SU-DHL-6 (cell line): ENCODE data around the gene LPIN1.
A peak's percentile ranks its signal among the peaks of the same experiment; 100 is the strongest.

ENCODE experiments used
- H2AFZ ChIP-seq: fragments of 200-600 bp; sonication (generic); 2 replicates; pipeline ENCODE4 v1.6.1; 2014; ENCODE audit warnings: low read depth, mild to moderate bottlenecking, moderate library complexity, mixed read lengths, antibody characterized with exemption, low read length; ENCODE audit not compliant: severe bottlenecking
- H3F3A ChIP-seq: fragments of 200-600 bp; shearing (Covaris generic); 2 replicates; pipeline ENCODE4 v1.6.0; 2016; ENCODE audit warnings: antibody characterized with exemption, mild to moderate bottlenecking; ENCODE audit not compliant: insufficient read depth
- H3K27ac ChIP-seq: fragments of 200-600 bp; sonication (generic); 2 replicates; pipeline ENCODE4 v1.5.1; 2016; ENCODE audit warnings: low read depth, mild to moderate bottlenecking, low read length, moderate library complexity, mixed read lengths
- H3K27me3 ChIP-seq: fragments of 200-600 bp; sonication (generic), shearing (Covaris generic); 2 replicates; pipeline ENCODE4 v1.6.0; 2014; ENCODE audit warnings: mild to moderate bottlenecking, low read length
- H3K36me3 ChIP-seq: fragments of 200-600 bp; sonication (generic); 2 replicates; pipeline ENCODE4 v1.6.1; 2014; ENCODE audit warnings: mild to moderate bottlenecking, low read length, mixed read lengths
- H3K4me2 ChIP-seq: fragments of 300-600, 200-600 bp; shearing (Covaris generic), sonication (generic); 2 replicates; pipeline ENCODE4 v1.6.0; 2014; ENCODE audit warnings: low read length, low read depth, mild to moderate bottlenecking; ENCODE audit not compliant: poor library complexity, severe bottlenecking
- H3K4me3 ChIP-seq: fragments of 200-600 bp; sonication (generic); 2 replicates; pipeline ENCODE4 v1.5.1; 2014; ENCODE audit warnings: antibody characterized with exemption, low read length, mild to moderate bottlenecking, mixed read lengths; ENCODE audit not compliant: insufficient read depth, poor library complexity, severe bottlenecking
- H3K79me2 ChIP-seq: fragments of 200-600 bp; sonication (generic); 2 replicates; pipeline ENCODE4 v1.6.1; 2014; ENCODE audit warnings: mild to moderate bottlenecking, low read length, moderate library complexity; ENCODE audit not compliant: insufficient read depth
- H3K9ac ChIP-seq: fragments of 200-600 bp; sonication (generic); 2 replicates; pipeline ENCODE4 v1.7.0; 2014; ENCODE audit warnings: mild to moderate bottlenecking, low read length
- H3K9me2 ChIP-seq: fragments of 200-600 bp; sonication (generic); replicated peaks from 2 replicates; pipeline ENCODE4 v1.6.1; 2014; ENCODE audit warnings: low read length; ENCODE audit not compliant: insufficient read depth
- H3K9me3 ChIP-seq: fragments of 200-600 bp; sonication (generic); 2 replicates; pipeline ENCODE4 v1.6.1; 2014; ENCODE audit warnings: low read length, mixed read lengths; ENCODE audit not compliant: insufficient read depth
- H4K20me1 ChIP-seq: fragments of 200-600 bp; sonication (generic); 2 replicates; pipeline ENCODE4 v1.6.1; 2014; ENCODE audit warnings: low read depth, mild to moderate bottlenecking, antibody characterized with exemption, low read length, moderate library complexity, mixed read lengths
- EZH2phosphoT487 ChIP-seq: fragments of 200-600 bp; sonication (generic), shearing (Covaris generic); conservative IDR thresholded peaks from 2 replicates; pipeline ENCODE4 v1.6.1; 2018; ENCODE audit warnings: mild to moderate bottlenecking, antibody characterized with exemption, low read length, moderate library complexity, mixed read lengths
- TF ChIP-seq, protein P1 (sequence below): fragments of 200-600 bp; sonication (generic); IDR thresholded peaks from one replicate; pipeline ENCODE4 v1.5.1; 2017; ENCODE audit warnings: antibody characterized with exemption, mild to moderate bottlenecking, low read length, moderate library complexity; ENCODE audit not compliant: insufficient read depth, poor library complexity, severe bottlenecking

Gene LPIN1

DNA sequence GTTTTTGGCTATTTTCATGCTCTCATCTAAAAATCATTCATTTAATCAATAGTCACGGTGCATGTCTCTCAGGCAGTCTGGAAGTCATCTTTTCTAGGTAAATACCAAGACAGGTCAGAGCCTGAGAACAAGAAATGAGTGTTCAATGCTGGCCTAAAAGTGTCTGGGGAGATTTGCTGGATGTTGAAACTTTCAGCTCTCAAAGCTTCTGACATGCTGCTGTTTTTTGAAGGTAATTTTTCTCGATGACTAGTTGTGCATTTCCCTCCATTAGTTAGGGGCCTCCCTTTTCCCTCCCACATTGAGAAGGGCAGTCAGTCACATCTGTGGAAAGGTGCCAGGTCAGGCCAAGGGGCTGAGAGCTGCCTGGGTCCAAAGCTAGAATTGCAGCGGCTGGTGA is 115.6 kb downstream of the LPIN1 start:
- Histone ChIP-seq H3K79me2 (no peaks in the 10 kb centered on the region), H4K20me1 (no peaks in the 10 kb centered on the region), H3K4me3 (no peak overlapping the region), H3K9ac (peak overlapping the region; percentile 58), H3K9me3 (peaks cover 15% of the 10 kb centered on the region; the same call in 1 of the 2 replicates), H2AFZ (no peak overlapping the region), H3F3A (peaks cover 10% of the 10 kb centered on the region), H3K9me2 (no peaks in the 10 kb centered on the region), H3K36me3 (0 out of 2 replicates have a peak, but pooled peaks cover 6% of the 10 kb centered on the region), H3K4me2 (peak overlapping the region; percentile 60), H3K27ac (peak overlapping the region; percentile 90), H3K27me3 (no peaks in the 10 kb centered on the region)
- TF ChIP-seq EZH2phosphoT487: no peak
- TF ChIP-seq, protein P1, sequence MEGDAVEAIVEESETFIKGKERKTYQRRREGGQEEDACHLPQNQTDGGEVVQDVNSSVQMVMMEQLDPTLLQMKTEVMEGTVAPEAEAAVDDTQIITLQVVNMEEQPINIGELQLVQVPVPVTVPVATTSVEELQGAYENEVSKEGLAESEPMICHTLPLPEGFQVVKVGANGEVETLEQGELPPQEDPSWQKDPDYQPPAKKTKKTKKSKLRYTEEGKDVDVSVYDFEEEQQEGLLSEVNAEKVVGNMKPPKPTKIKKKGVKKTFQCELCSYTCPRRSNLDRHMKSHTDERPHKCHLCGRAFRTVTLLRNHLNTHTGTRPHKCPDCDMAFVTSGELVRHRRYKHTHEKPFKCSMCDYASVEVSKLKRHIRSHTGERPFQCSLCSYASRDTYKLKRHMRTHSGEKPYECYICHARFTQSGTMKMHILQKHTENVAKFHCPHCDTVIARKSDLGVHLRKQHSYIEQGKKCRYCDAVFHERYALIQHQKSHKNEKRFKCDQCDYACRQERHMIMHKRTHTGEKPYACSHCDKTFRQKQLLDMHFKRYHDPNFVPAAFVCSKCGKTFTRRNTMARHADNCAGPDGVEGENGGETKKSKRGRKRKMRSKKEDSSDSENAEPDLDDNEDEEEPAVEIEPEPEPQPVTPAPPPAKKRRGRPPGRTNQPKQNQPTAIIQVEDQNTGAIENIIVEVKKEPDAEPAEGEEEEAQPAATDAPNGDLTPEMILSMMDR: no peak

GRCh38 chr2:11863103-11863502 is 116.7 kb downstream of the LPIN1 start:
- Histone ChIP-seq H3K4me3 (peak overlapping the region; percentile 15), H3K4me2 (peak overlapping the region; percentile 60), H3K27ac (peak overlapping the region; percentile 90)

GRCh38 chr2:11863513-11864328 is 117.3 kb downstream of the LPIN1 start:
- peak overlapping the region; percentile 45 for H2AFZ ChIP-seq

More at GRCh38 chr2:11863103-11863502, 116.7 kb downstream of the LPIN1 start:
- Histone ChIP-seq H3K79me2 (no peaks in the 10 kb centered on the region), H3K9ac (peak overlapping the region; percentile 58), H4K20me1 (no peaks in the 10 kb centered on the region), H3K36me3 (peaks cover 12% of the 10 kb centered on the region; the same call in 1 of the 2 replicates), H3K27me3 (no peaks in the 10 kb centered on the region), H2AFZ (peak overlapping the region; percentile 45), H3F3A (peaks cover 10% of the 10 kb centered on the region), H3K9me2 (no peaks in the 10 kb centered on the region), H3K9me3 (peaks cover 15% of the 10 kb centered on the region; the same call in 1 of the 2 replicates)
- TF ChIP-seq EZH2phosphoT487: no peak
- TF ChIP-seq, protein P1: no peak

More at GRCh38 chr2:11863513-11864328, 117.3 kb downstream of the LPIN1 start:
- Histone ChIP-seq H3K4me2 (peak overlapping the region; percentile 60), H3K9me2 (no peaks in the 10 kb centered on the region), H3K9ac (peak overlapping the region; percentile 58), H3F3A (peaks cover 10% of the 10 kb centered on the region), H3K9me3 (peaks cover 11% of the 10 kb centered on the region; the same call in 1 of the 2 replicates), H3K79me2 (no peaks in the 10 kb centered on the region), H4K20me1 (no peaks in the 10 kb centered on the region), H3K27me3 (no peaks in the 10 kb centered on the region), H3K27ac (peak overlapping the region; percentile 90), H3K4me3 (peak overlapping the region; percentile 15), H3K36me3 (peaks cover 17% of the 10 kb centered on the region; the same call in 1 of the 2 replicates)
- no peak for TF ChIP-seq EZH2phosphoT487
- TF ChIP-seq, protein P1: peak; percentile 90
